ENCODE results near the gene ACTA1. TPM values are rescaled to one million over a fixed set of nuclear protein-coding genes. Genes with fewer than 3 reads are reported as not detected.

ACTA1 gene
- total and polyA plus RNA-seq, 4 donors, result 0.06 to 0.33 (median 0.08) TPM; not detected in 1

- H3K9me3 ChIP-seq (ENCODE audit: control insufficient read depth in 4 of 4, low read length in 3 of 4), result no peaks in the 10 kb centered on the region
- H3K27me3 ChIP-seq (ENCODE audit: control insufficient read depth in 4 of 4, insufficient read depth in 4 of 4, low read length in 3 of 4), result peaks cover 0 to 11% (median 8%) of the 10 kb centered on the region in 4 donors
- no peak overlapping the region for H3K4me3 ChIP-seq (ENCODE audit: low read depth in 1 of 3, low read length in 3 of 3)
- 76% methylated on average over 8 of the region's 8 CpGs for WGBS
- TF ChIP-seq YY1 (IDR thresholded peaks at IDR 0.05) (no peak), HNF4A (conservative IDR thresholded peaks at IDR 0.05) (no peak), RXRA (IDR thresholded peaks at IDR 0.05) (no peak), CTCF (IDR thresholded peaks at IDR 0.05; ENCODE audit: low read depth, low read length, missing input control) (no peak), NR2F2 (IDR thresholded peaks at IDR 0.05) (no peak), SP1 (IDR thresholded peaks at IDR 0.05) (no peak), REST (IDR thresholded peaks at IDR 0.05) (no peak), HNF4G (IDR thresholded peaks at IDR 0.05) (no peak), EGR1 (IDR thresholded peaks at IDR 0.05; ENCODE audit: low read depth in 2 of 2) (no peak), GABPA (IDR thresholded peaks at IDR 0.05 in 1 of 2, conservative IDR thresholded peaks at IDR 0.05 in 1 of 2) (no peak), MAX (IDR thresholded peaks at IDR 0.05) (no peak), RAD21 (IDR thresholded peaks at IDR 0.05) (no peak)
- DNase-seq (ENCODE audit: low spot score), result no peak
- no peaks in the 10 kb centered on the region for H3K36me3 ChIP-seq (ENCODE audit: control insufficient read depth in 4 of 4, insufficient read depth in 3 of 4, low read depth in 1 of 4, low read length in 3 of 4)
- H3K27ac ChIP-seq (ENCODE audit: low read depth in 1 of 2, low read length in 2 of 2), result no peak overlapping the region
- no peak overlapping the region for H3K9ac ChIP-seq (ENCODE audit: low read depth in 1 of 2, low read length in 2 of 2)
- peaks cover 0 to 11% (median 6%) of the 10 kb centered on the region in 4 donors for H3K4me1 ChIP-seq (ENCODE audit: control insufficient read depth in 4 of 4, insufficient read depth in 4 of 4, low read length in 3 of 4)
Measured at GRCh38 chr1:229408458-229409037, 25.3 kb downstream of the ACTA1 start.

GRCh38 chr1:229407206-229408026 lies 26.5 kb downstream of the ACTA1 start:
- no peaks in the 10 kb centered on the region for H3K36me3 ChIP-seq (ENCODE audit: control insufficient read depth in 4 of 4, insufficient read depth in 3 of 4, low read depth in 1 of 4, low read length in 3 of 4)
- H3K4me3 ChIP-seq (ENCODE audit: low read depth in 1 of 3, low read length in 3 of 3), result peak overlapping the region in 1 of 3 donors; percentile 6
- no peak for DNase-seq (ENCODE audit: low spot score)
- peaks cover 0 to 11% (median 6%) of the 10 kb centered on the region in 4 donors for H3K4me1 ChIP-seq (ENCODE audit: control insufficient read depth in 4 of 4, insufficient read depth in 4 of 4, low read length in 3 of 4)
- no peaks in the 10 kb centered on the region for H3K9me3 ChIP-seq (ENCODE audit: control insufficient read depth in 4 of 4, low read length in 3 of 4)
- 15% methylated on average over 68 of the region's 68 CpGs for WGBS
- no peak overlapping the region for H3K27ac ChIP-seq (ENCODE audit: low read depth in 1 of 2, low read length in 2 of 2)
- no peak overlapping the region for H3K9ac ChIP-seq (ENCODE audit: low read depth in 1 of 2, low read length in 2 of 2)
- peaks cover 0 to 11% (median 8%) of the 10 kb centered on the region in 4 donors for H3K27me3 ChIP-seq (ENCODE audit: control insufficient read depth in 4 of 4, insufficient read depth in 4 of 4, low read length in 3 of 4)
- TF ChIP-seq HNF4G (IDR thresholded peaks at IDR 0.05) (no peak), EGR1 (IDR thresholded peaks at IDR 0.05; ENCODE audit: low read depth in 2 of 2) (no peak), JUND (IDR thresholded peaks at IDR 0.05) (no peak), CTCF (IDR thresholded peaks at IDR 0.05; ENCODE audit: low read depth, low read length, missing input control) (no peak), SP1 (IDR thresholded peaks at IDR 0.05) (no peak), REST (IDR thresholded peaks at IDR 0.05) (no peak)
